ENCODE results near the gene NUMBL. TPM values are rescaled to one million over a fixed set of nuclear protein-coding genes. Genes with fewer than 3 reads are reported as not detected.

Gene NUMBL
- total and polyA plus RNA-seq, 5 donors from 2014 or later: 0.17 to 10.4 (median 0.60) TPM

GRCh38 chr19:40677156-40677555 is 13.3 kb downstream of the NUMBL start:
- no peak overlapping the region for H3K4me3 Mint-ChIP-seq
- no peak for ATAC-seq (ENCODE audit: low read depth in 2 of 2)
- Histone ChIP-seq H3K27me3 (ENCODE audit: control insufficient read depth, insufficient read depth, low read length) (no peaks in the 10 kb centered on the region), H3K36me3 (ENCODE audit: control insufficient read depth, insufficient read depth, low read length) (peaks cover 14% of the 10 kb centered on the region), H3K9me3 (ENCODE audit: control insufficient read depth in 2 of 2, low read length in 2 of 2) (no peaks in the 10 kb centered on the region), H3K4me3 (ENCODE audit: low read depth, low read length) (no peak overlapping the region), H3K27ac (ENCODE audit: insufficient read depth, low read length, poor library complexity, severe bottlenecking) (no peak overlapping the region), H3K4me1 (ENCODE audit: control insufficient read depth, insufficient read depth, low read length, poor library complexity, severe bottlenecking) (no peaks in the 10 kb centered on the region)
- DNase-seq: no peak
- H3K36me3 Mint-ChIP-seq: peaks cover 17% of the 10 kb centered on the region
- no peaks in the 10 kb centered on the region for H3K9me3 Mint-ChIP-seq
- H3K27me3 Mint-ChIP-seq: no peaks in the 10 kb centered on the region
- H3K4me1 Mint-ChIP-seq: peaks cover 0 to 2% (median 0%) of the 10 kb centered on the region in 4 donors
- H3K27ac Mint-ChIP-seq: no peak overlapping the region

GRCh38 chr19:40674291-40674690 is 16.2 kb downstream of the NUMBL start:
- peaks cover 0 to 3% (median 0%) of the 10 kb centered on the region in 7 donors for H3K9me3 Mint-ChIP-seq
- no peaks in the 10 kb centered on the region for H3K27me3 Mint-ChIP-seq
- Histone ChIP-seq H3K27me3 (ENCODE audit: control insufficient read depth, insufficient read depth, low read length) (no peaks in the 10 kb centered on the region), H3K36me3 (ENCODE audit: control insufficient read depth, insufficient read depth, low read length) (peaks cover 18% of the 10 kb centered on the region), H3K4me1 (ENCODE audit: control insufficient read depth, insufficient read depth, low read length, poor library complexity, severe bottlenecking) (no peaks in the 10 kb centered on the region), H3K27ac (ENCODE audit: insufficient read depth, low read length, poor library complexity, severe bottlenecking) (no peak overlapping the region), H3K9me3 (ENCODE audit: control insufficient read depth in 2 of 2, low read length in 2 of 2) (peaks cover 0 to 2% of the 10 kb centered on the region in 2 experiments), H3K4me3 (ENCODE audit: low read depth, low read length) (no peak overlapping the region)
- H3K27ac Mint-ChIP-seq: no peak overlapping the region
- no peaks in the 10 kb centered on the region for H3K4me1 Mint-ChIP-seq
- no peak for DNase-seq
- no peak for ATAC-seq (ENCODE audit: low read depth in 2 of 2)
- peaks cover 24% of the 10 kb centered on the region for H3K36me3 Mint-ChIP-seq
- no peak overlapping the region for H3K4me3 Mint-ChIP-seq

GRCh38 chr19:40673397-40673796 is 17.1 kb downstream of the NUMBL start:
- peaks cover 20% of the 10 kb centered on the region for H3K36me3 ChIP-seq (ENCODE audit: control insufficient read depth, insufficient read depth, low read length)
- peaks cover 31% of the 10 kb centered on the region for H3K36me3 Mint-ChIP-seq
- peaks cover 4 to 7% of the 10 kb centered on the region in 2 experiments for H3K9me3 ChIP-seq (ENCODE audit: control insufficient read depth in 2 of 2, low read length in 2 of 2)
- H3K27ac Mint-ChIP-seq: no peak overlapping the region
- no peak overlapping the region for H3K4me3 ChIP-seq (ENCODE audit: low read depth, low read length)
- H3K9me3 Mint-ChIP-seq: peaks cover 0 to 3% (median 0%) of the 10 kb centered on the region in 7 donors
- no peak for ATAC-seq (ENCODE audit: low read depth in 2 of 2)
- no peaks in the 10 kb centered on the region for H3K4me1 ChIP-seq (ENCODE audit: control insufficient read depth, insufficient read depth, low read length, poor library complexity, severe bottlenecking)
- no peak for DNase-seq
- no peak overlapping the region for H3K4me3 Mint-ChIP-seq
- H3K4me1 Mint-ChIP-seq: no peaks in the 10 kb centered on the region
- no peak overlapping the region for H3K27ac ChIP-seq (ENCODE audit: insufficient read depth, low read length, poor library complexity, severe bottlenecking)
- H3K27me3 Mint-ChIP-seq: no peaks in the 10 kb centered on the region
- H3K27me3 ChIP-seq (ENCODE audit: control insufficient read depth, insufficient read depth, low read length): no peaks in the 10 kb centered on the region

DNA sequence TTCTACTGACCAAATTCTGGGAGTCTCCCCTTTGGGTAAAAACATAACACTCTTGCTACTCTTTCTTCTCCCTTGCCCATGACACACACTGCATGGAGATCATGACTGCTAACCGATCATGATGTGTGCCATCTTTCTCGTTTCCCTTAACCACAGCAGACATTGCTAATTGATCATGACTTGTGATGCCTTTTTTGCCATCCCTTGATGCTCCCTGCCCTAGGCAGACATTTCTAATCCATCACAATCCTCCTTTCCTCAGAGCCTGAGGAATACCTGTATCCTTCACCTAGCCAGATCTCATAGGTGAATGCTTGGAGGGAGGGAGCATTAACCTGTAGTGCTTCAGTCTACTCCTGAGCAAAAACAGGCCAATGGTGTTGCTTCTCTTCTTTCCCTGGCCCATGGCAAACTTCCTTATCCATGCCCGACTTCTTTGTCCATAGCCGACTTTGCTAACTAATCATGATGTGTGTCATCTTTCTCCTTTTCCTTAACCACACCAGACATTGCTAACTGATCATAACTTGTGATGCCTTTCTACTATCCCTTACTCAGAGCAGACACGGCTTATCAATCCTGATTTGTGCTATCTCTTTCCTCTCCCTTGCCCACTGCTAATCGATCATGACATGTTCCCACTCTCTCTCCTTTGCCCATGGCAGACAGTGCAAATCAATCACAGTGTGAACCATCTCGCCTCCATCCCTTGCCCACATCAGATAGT is 17.7 kb downstream of the NUMBL start:
- Histone ChIP-seq H3K27me3 (ENCODE audit: control insufficient read depth, insufficient read depth, low read length) (no peaks in the 10 kb centered on the region), H3K4me3 (ENCODE audit: low read depth, low read length) (no peak overlapping the region), H3K4me1 (ENCODE audit: control insufficient read depth, insufficient read depth, low read length, poor library complexity, severe bottlenecking) (no peaks in the 10 kb centered on the region), H3K27ac (ENCODE audit: insufficient read depth, low read length, poor library complexity, severe bottlenecking) (no peak overlapping the region), H3K36me3 (ENCODE audit: control insufficient read depth, insufficient read depth, low read length) (peaks cover 20% of the 10 kb centered on the region), H3K9me3 (ENCODE audit: control insufficient read depth in 2 of 2, low read length in 2 of 2) (peaks cover 4 to 7% of the 10 kb centered on the region in 2 experiments)
- Mint-ChIP-seq H3K4me3 (no peak overlapping the region), H3K4me1 (no peaks in the 10 kb centered on the region), H3K9me3 (peaks cover 0 to 3% (median 0%) of the 10 kb centered on the region in 7 donors), H3K36me3 (peaks cover 29% of the 10 kb centered on the region), H3K27ac (no peak overlapping the region), H3K27me3 (no peaks in the 10 kb centered on the region)
- ATAC-seq (ENCODE audit: low read depth in 2 of 2): no peak
- DNase-seq: no peak

- H3K27ac ChIP-seq (ENCODE audit: insufficient read depth, low read length, poor library complexity, severe bottlenecking): no peak overlapping the region
- DNase-seq: no peak
- no peak overlapping the region for H3K4me3 Mint-ChIP-seq
- H3K27me3 Mint-ChIP-seq: no peaks in the 10 kb centered on the region
- ATAC-seq (ENCODE audit: low read depth in 2 of 2): no peak
- H3K27ac Mint-ChIP-seq: peak overlapping the region in 1 of 3 donors; percentile 12
- peaks cover 4 to 7% of the 10 kb centered on the region in 2 experiments for H3K9me3 ChIP-seq (ENCODE audit: control insufficient read depth in 2 of 2, low read length in 2 of 2)
- H3K27me3 ChIP-seq (ENCODE audit: control insufficient read depth, insufficient read depth, low read length): no peaks in the 10 kb centered on the region
- peaks cover 26% of the 10 kb centered on the region for H3K36me3 Mint-ChIP-seq
- H3K4me1 Mint-ChIP-seq: no peaks in the 10 kb centered on the region
- H3K4me3 ChIP-seq (ENCODE audit: low read depth, low read length): no peak overlapping the region
- peaks cover 0 to 3% (median 0%) of the 10 kb centered on the region in 7 donors for H3K9me3 Mint-ChIP-seq
- peaks cover 20% of the 10 kb centered on the region for H3K36me3 ChIP-seq (ENCODE audit: control insufficient read depth, insufficient read depth, low read length)
- no peaks in the 10 kb centered on the region for H3K4me1 ChIP-seq (ENCODE audit: control insufficient read depth, insufficient read depth, low read length, poor library complexity, severe bottlenecking)
These were observed 18.4 kb downstream of the NUMBL start for GRCh38 chr19:40672038-40672437.

DNA sequence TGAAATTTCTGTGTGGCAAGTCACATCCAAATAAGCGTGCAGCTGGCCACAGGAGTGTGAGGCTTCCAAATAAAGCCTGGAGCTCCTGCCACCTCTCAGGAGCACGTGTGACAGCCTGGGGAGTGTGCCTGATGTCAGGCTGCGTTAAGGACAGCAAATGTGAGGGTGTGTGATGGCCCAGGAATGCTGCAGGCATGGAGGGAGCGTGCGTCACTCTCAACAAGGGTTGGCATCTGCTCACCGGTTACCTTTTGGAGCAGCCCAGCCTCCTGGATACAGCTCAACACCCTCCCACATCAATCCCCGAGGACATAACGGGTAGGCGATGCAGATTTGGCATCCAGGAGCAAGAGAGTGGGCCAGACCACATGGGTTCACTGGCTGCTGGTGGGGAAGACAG is 19.0 kb downstream of the NUMBL start:
- H3K36me3 ChIP-seq (ENCODE audit: control insufficient read depth, insufficient read depth, low read length): peaks cover 17% of the 10 kb centered on the region
- Mint-ChIP-seq H3K4me3 (no peak overlapping the region), H3K4me1 (no peaks in the 10 kb centered on the region), H3K27me3 (no peaks in the 10 kb centered on the region), H3K36me3 (peaks cover 26% of the 10 kb centered on the region), H3K27ac (no peak overlapping the region), H3K9me3 (peaks cover 0 to 3% (median 0%) of the 10 kb centered on the region in 7 donors)
- no peak for DNase-seq
- H3K4me1 ChIP-seq (ENCODE audit: control insufficient read depth, insufficient read depth, low read length, poor library complexity, severe bottlenecking): no peaks in the 10 kb centered on the region
- H3K27ac ChIP-seq (ENCODE audit: insufficient read depth, low read length, poor library complexity, severe bottlenecking): no peak overlapping the region
- H3K9me3 ChIP-seq (ENCODE audit: control insufficient read depth in 2 of 2, low read length in 2 of 2): peaks cover 4 to 7% of the 10 kb centered on the region in 2 experiments
- no peak for ATAC-seq (ENCODE audit: low read depth in 2 of 2)
- no peaks in the 10 kb centered on the region for H3K27me3 ChIP-seq (ENCODE audit: control insufficient read depth, insufficient read depth, low read length)
- no peak overlapping the region for H3K4me3 ChIP-seq (ENCODE audit: low read depth, low read length)

GRCh38 chr19:40668991-40669614 is 21.3 kb downstream of the NUMBL start:
- DNase-seq: no peak
- no peaks in the 10 kb centered on the region for H3K4me1 ChIP-seq (ENCODE audit: control insufficient read depth, insufficient read depth, low read length, poor library complexity, severe bottlenecking)
- Mint-ChIP-seq H3K9me3 (peaks cover 0 to 3% (median 0%) of the 10 kb centered on the region in 7 donors), H3K27ac (no peak overlapping the region), H3K4me1 (no peaks in the 10 kb centered on the region), H3K36me3 (peaks cover 22% of the 10 kb centered on the region), H3K4me3 (no peak overlapping the region), H3K27me3 (no peaks in the 10 kb centered on the region)
- no peak overlapping the region for H3K4me3 ChIP-seq (ENCODE audit: low read depth, low read length)
- H3K36me3 ChIP-seq (ENCODE audit: control insufficient read depth, insufficient read depth, low read length): peaks cover 17% of the 10 kb centered on the region
- no peak overlapping the region for H3K27ac ChIP-seq (ENCODE audit: insufficient read depth, low read length, poor library complexity, severe bottlenecking)
- peaks cover 4 to 7% of the 10 kb centered on the region in 2 experiments for H3K9me3 ChIP-seq (ENCODE audit: control insufficient read depth in 2 of 2, low read length in 2 of 2)
- no peaks in the 10 kb centered on the region for H3K27me3 ChIP-seq (ENCODE audit: control insufficient read depth, insufficient read depth, low read length)
- ATAC-seq (ENCODE audit: low read depth in 2 of 2): no peak

All from CD4-positive, CD25-positive, alpha-beta regulatory T cell (primary cell).